ENCODE data around the gene SYT3.
"Not testable (repeated sequence)": the region's sequence is repeated elsewhere in the genome, so short reads cannot be mapped to it uniquely, and the experiment has no call there.

The SYT3 gene

GRCh38 chr19:50580970-50581634 lies 58.6 kb downstream of the SYT3 start:
- TF ChIP-seq CTCF (conservative IDR thresholded peaks at IDR 0.05; ENCODE audit: low read depth), result no peak
- H3K27ac ChIP-seq, result no peak overlapping the region
- ChIA-PET CTCF (no interaction called here), POLR2A (ENCODE audit: low non-redundant PET) (no interaction called here)
- no peak for DNase-seq (ENCODE audit: low spot score)

DNA sequence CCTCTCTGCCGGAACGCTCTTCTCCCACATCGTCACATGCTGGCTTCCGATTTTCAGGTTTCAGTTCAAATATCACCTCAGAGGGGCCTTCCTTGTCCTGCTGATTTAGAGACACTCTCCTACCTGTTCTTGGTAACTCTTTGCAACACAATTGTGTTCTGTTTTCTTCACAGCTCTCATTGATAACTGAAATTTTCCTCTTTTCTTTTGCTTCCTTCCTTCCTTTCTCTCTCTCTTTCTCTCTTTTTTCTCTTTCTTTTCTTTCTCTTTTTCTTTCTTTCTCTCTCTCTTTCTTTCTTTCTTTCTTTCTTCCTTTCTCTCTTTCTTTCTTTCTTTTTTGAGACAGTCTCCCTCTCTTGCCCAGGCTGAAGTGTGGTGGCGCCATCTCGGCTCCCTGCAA lies 59.4 kb downstream of the SYT3 start:
- no peak for DNase-seq (ENCODE audit: low spot score)
- ChIA-PET POLR2A (ENCODE audit: low non-redundant PET) (no interaction called here), CTCF (no interaction called here)
- no peak for TF ChIP-seq CTCF (conservative IDR thresholded peaks at IDR 0.05; ENCODE audit: low read depth)
- no peak overlapping the region for H3K27ac ChIP-seq

DNA sequence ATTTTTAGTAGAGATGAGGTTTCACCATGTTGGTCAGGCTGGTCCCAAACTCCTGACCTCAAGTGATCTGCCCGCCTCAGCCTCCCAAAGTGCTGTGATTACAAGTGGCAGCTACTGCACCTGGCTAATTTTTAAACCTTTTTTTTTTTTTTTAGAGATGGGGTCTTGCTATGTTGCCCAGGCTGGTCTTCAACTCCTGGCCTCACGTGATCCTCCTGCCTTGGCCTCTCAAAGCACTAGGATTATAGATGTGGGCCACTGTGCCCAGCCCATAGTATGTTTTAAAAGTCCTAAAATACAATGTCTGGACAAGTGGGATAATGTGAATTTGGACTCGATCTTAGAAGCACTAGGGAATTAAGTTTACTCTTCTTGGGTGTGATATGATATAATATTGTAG lies 62.9 kb downstream of the SYT3 start:
- DNase-seq (ENCODE audit: low spot score); H3K27ac ChIP-seq; CTCF ChIA-PET: not testable (repeated sequence)
- POLR2A ChIA-PET (ENCODE audit: low non-redundant PET), result interaction anchor here (0.6 kb wide), 1 partner anchor 21 kb away, joined by 3 read pairs; no protein-coding TSS in a partner anchor

DNA sequence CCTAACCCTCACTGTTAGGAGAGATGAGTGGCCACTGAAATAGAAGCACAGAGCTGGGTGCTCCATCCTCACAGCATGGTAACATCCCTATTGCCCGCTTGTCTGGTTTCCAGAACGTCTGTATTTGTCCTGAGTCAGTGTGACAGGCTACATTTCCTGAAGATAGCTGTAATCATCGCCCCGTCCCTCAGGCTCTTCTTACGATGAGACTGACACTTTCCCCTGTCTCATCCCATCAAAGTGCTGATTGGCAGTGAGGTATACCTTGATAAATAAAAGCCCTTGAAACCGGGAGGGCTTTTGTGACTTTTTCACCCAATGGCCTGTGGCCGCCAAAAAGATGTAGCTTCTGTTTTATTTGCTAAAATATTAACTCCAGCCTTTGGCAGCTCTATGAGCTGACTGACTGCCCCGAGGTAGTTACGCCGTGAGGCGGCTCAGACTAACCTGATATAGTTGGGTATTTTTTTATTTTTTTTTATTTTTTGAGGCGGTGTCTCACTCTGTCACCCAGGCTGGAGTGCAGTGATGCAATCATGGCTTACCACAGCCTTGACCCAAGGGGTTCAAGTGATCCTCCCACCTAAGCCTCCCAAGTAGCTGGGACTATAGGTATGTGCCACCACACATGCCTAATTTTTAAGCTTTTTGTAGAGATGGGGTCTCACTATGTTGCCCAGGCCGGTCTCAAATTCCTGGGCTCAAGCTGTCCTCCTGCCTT lies 65.8 kb downstream of the SYT3 start:
- ChIA-PET CTCF (interaction anchor here (0.6 to 1.6 kb wide), 3 partner anchors 12 to 676 kb away, joined by 3 to 5 read pairs (median 3); no protein-coding TSS in a partner anchor), POLR2A (ENCODE audit: low non-redundant PET) (no interaction called here)
- no peak overlapping the region for H3K27ac ChIP-seq
- no peak for DNase-seq (ENCODE audit: low spot score)
- TF ChIP-seq CTCF (conservative IDR thresholded peaks at IDR 0.05; ENCODE audit: low read depth), result no peak

Data from RWPE1 (cell line).